PC-9 (cell line): ENCODE measurements around the gene RFPL3. TPM values are rescaled to one million over a fixed set of nuclear protein-coding genes. Genes with fewer than 3 reads are reported as not detected.

ENCODE experiments used
- BruUV-seq: library from RNA; stranded (reverse); fragments of 400-500 nt; replicated peaks from 2 replicates; lab custom pipeline; 2021; lab: Mats Ljungman, UMichigan
- CTCF ChIA-PET: fragments of 300-600 bp; sonication (Branson Sonifier 250); formaldehyde crosslinking; loops from one replicate; lab custom pipeline; 2022; ENCODE audit warnings: antibody characterized with exemption; lab: Charles Lee
- POLR2A ChIA-PET: fragments of 300-600 bp; sonication (Branson Sonifier 250); formaldehyde crosslinking; loops from one replicate; lab custom pipeline; 2022; ENCODE audit warnings: antibody characterized with exemption; ENCODE audit not compliant: unreplicated experiment; lab: Charles Lee
- DNase-seq, 2 experiments: peaks; one replicate each; pipeline versions ENCODE4 v3.0.0 to v3.0.0-alpha.2; 2015 to 2022; ENCODE audit warnings: mixed read lengths in 1 of 2
- H2AFZ ChIP-seq: fragments of 200-600 bp; sonication (generic); 2 replicates; pipeline ENCODE4 v1.8.1; 2017; ENCODE audit warnings: antibody characterized with exemption
- H3F3A ChIP-seq: fragments of 200-600 bp; sonication (generic); 2 replicates; pipeline ENCODE4 v1.8.1; 2017; ENCODE audit warnings: antibody characterized with exemption, mild to moderate bottlenecking, low read depth; ENCODE audit not compliant: insufficient read depth
- H3K27ac ChIP-seq: fragments of 200-600 bp; sonication (generic); 2 replicates; pipeline ENCODE4 v1.6.1; 2016; ENCODE audit warnings: mixed run types
- H3K27me3 ChIP-seq: fragments of 200-600 bp; sonication (generic); 2 replicates; pipeline ENCODE4 v1.6.1; 2016; ENCODE audit warnings: low read depth, mixed run types; ENCODE audit not compliant: insufficient read depth
- H3K36me3 ChIP-seq: fragments of 200-600 bp; sonication (generic); 2 replicates; pipeline ENCODE4 v1.6.1; 2016; ENCODE audit warnings: low read depth, mixed run types
- H3K4me1 ChIP-seq: fragments of 200-600 bp; sonication (generic); replicated peaks from 2 replicates; pipeline ENCODE4 v1.6.1; 2016; ENCODE audit warnings: mixed run types; ENCODE audit not compliant: insufficient read depth
- H3K4me2 ChIP-seq: fragments of 200-600 bp; sonication (generic); 2 replicates; pipeline ENCODE4 v1.6.1; 2017; ENCODE audit warnings: mixed run types
- H3K4me3 ChIP-seq: fragments of 200-600 bp; sonication (generic); 2 replicates; pipeline ENCODE4 v1.6.1; 2016; ENCODE audit warnings: mixed run types
- H3K79me2 ChIP-seq: fragments of 200-600 bp; sonication (generic); 2 replicates; pipeline ENCODE4 v1.6.1; 2017; ENCODE audit warnings: low read depth, mixed run types
- H3K9me2 ChIP-seq: fragments of 200-600 bp; sonication (generic); 2 replicates; pipeline ENCODE4 v1.8.1; 2017; ENCODE audit warnings: mild to moderate bottlenecking; ENCODE audit not compliant: insufficient read depth
- H3K9me3 ChIP-seq: fragments of 200-600 bp; sonication (generic); 2 replicates; pipeline ENCODE4 v1.8.1; 2016; ENCODE audit warnings: low read depth; ENCODE audit not compliant: insufficient read depth
- H4K20me1 ChIP-seq: fragments of 200-600 bp; sonication (generic); 2 replicates; pipeline ENCODE4 v1.8.1; 2017; ENCODE audit not compliant: insufficient read depth
- CTCF ChIP-seq: fragments of 200-600 bp; sonication (generic); conservative IDR thresholded peaks from 2 replicates; pipeline ENCODE4 v1.6.1; 2017; ENCODE audit warnings: mixed run types, antibody characterized with exemption, mild to moderate bottlenecking, moderate library complexity
- EZH2 ChIP-seq: fragments of 200-600 bp; sonication (generic); IDR thresholded peaks from 2 replicates; pipeline ENCODE4 v1.8.0; 2017; ENCODE audit warnings: antibody characterized with exemption, low read depth
- intact Hi-C: fragments of 100-400 bp; cut with micrococcal nuclease; formaldehyde crosslinking; loops from one replicate; pipeline ENCODE4 v1.10.0; 2022; ENCODE audit not compliant: unreplicated experiment
- total RNA-seq: library from RNA; stranded (reverse); gene quantifications from 2 replicates; pipeline ENCODE4 v1.2.3, GENCODE V29; 2021

Gene RFPL3
- total RNA-seq, 1 experiment from 2014 or later, result not detected

- no peak overlapping the region for H2AFZ ChIP-seq
- no peaks in the 10 kb centered on the region for H3K79me2 ChIP-seq
- H3K9me3 ChIP-seq, result no peaks in the 10 kb centered on the region
- no peak overlapping the region for H3K27ac ChIP-seq
- no peaks in the 10 kb centered on the region for H3K36me3 ChIP-seq
- CTCF ChIA-PET, result no interaction called here
- POLR2A ChIA-PET, result no interaction called here
- peaks cover 75% of the 10 kb centered on the region for H3K27me3 ChIP-seq
- H3F3A ChIP-seq, result no peaks in the 10 kb centered on the region
- TF ChIP-seq CTCF (no peak), EZH2 (no peak)
- H3K4me3 ChIP-seq, result no peak overlapping the region
- BruUV-seq, result no TSS peak
- H3K9me2 ChIP-seq, result no peaks in the 10 kb centered on the region
- no peak for DNase-seq
- H3K4me2 ChIP-seq, result no peak overlapping the region
- no peaks in the 10 kb centered on the region for H4K20me1 ChIP-seq
- intact Hi-C loops, result no loop called here
- H3K4me1 ChIP-seq, result no peaks in the 10 kb centered on the region
These were observed 39.3 kb upstream of the RFPL3 start for GRCh38 chr22:32318361-32318760.

GRCh38 chr22:32319861-32320406, 37.7 kb upstream of the RFPL3 start:
- no peak overlapping the region for H3K4me2 ChIP-seq
- no peak overlapping the region for H2AFZ ChIP-seq
- H3K9me2 ChIP-seq, result no peaks in the 10 kb centered on the region
- H3F3A ChIP-seq, result no peaks in the 10 kb centered on the region
- peaks cover 74% of the 10 kb centered on the region for H3K27me3 ChIP-seq
- no peaks in the 10 kb centered on the region for H3K4me1 ChIP-seq
- no peaks in the 10 kb centered on the region for H3K9me3 ChIP-seq
- no TSS peak for BruUV-seq
- POLR2A ChIA-PET, result no interaction called here
- H3K27ac ChIP-seq, result no peak overlapping the region
- CTCF ChIA-PET, result no interaction called here
- no peak for DNase-seq
- intact Hi-C loops, result no loop called here
- no peaks in the 10 kb centered on the region for H4K20me1 ChIP-seq
- no peak overlapping the region for H3K4me3 ChIP-seq
- H3K79me2 ChIP-seq, result no peaks in the 10 kb centered on the region
- H3K36me3 ChIP-seq, result no peaks in the 10 kb centered on the region
- TF ChIP-seq EZH2 (no peak), CTCF (no peak)

- no peaks in the 10 kb centered on the region for H3K9me3 ChIP-seq
- CTCF ChIA-PET, result no interaction called here
- H4K20me1 ChIP-seq, result no peaks in the 10 kb centered on the region
- H2AFZ ChIP-seq, result no peak overlapping the region
- POLR2A ChIA-PET, result no interaction called here
- no peaks in the 10 kb centered on the region for H3K79me2 ChIP-seq
- no peaks in the 10 kb centered on the region for H3F3A ChIP-seq
- H3K4me2 ChIP-seq, result no peak overlapping the region
- BruUV-seq, result no TSS peak
- H3K27me3 ChIP-seq, result peaks cover 87% of the 10 kb centered on the region
- H3K4me3 ChIP-seq, result no peak overlapping the region
- TF ChIP-seq CTCF (no peak), EZH2 (no peak)
- no peaks in the 10 kb centered on the region for H3K9me2 ChIP-seq
- intact Hi-C loops, result no loop called here
- H3K27ac ChIP-seq, result no peak overlapping the region
- H3K36me3 ChIP-seq, result no peaks in the 10 kb centered on the region
- no peaks in the 10 kb centered on the region for H3K4me1 ChIP-seq
- no peak for DNase-seq
These were observed 34.7 kb upstream of the RFPL3 start for GRCh38 chr22:32322986-32323385.
